Spleen (tissue), 11 donors: Measurements from ENCODE around the gene ACOX2. TPM values are rescaled to one million over a fixed set of nuclear protein-coding genes. Genes with fewer than 3 reads are reported as not detected.

Source experiments
- DNase-seq: peaks from one replicate; pipeline ENCODE4 v3.0.0-alpha.2; 2020
- H3K27ac ChIP-seq, 8 donors: fragments of 200-600 bp; sonication (generic) in 7 of 8; 1 replicate in 4 of 8; 2 replicates in 4 of 8; pipeline versions ENCODE4 v1.5.0 to v1.8.0; 2016 to 2021; ENCODE audit warnings: inconsistent platforms in 4 of 8, mild to moderate bottlenecking in 4 of 8, moderate library complexity in 1 of 8
- H3K27me3 ChIP-seq, 7 donors: fragments of 200-600 bp; sonication (generic) in 6 of 7; replicated peaks in 1 of 7; 1 replicate in 4 of 7; 2 replicates in 3 of 7; pipeline versions ENCODE4 v1.5.0 to v1.8.0; 2016 to 2021; ENCODE audit warnings: inconsistent platforms in 3 of 7, mild to moderate bottlenecking in 1 of 7
- H3K36me3 ChIP-seq, 6 donors: fragments of 200-600 bp; sonication (generic) in 5 of 6; 1 replicate in 4 of 6; 2 replicates in 2 of 6; pipeline versions ENCODE4 v1.5.0 to v1.8.0; 2016 to 2021; ENCODE audit warnings: inconsistent platforms in 2 of 6
- H3K4me1 ChIP-seq, 6 donors: fragments of 200-600 bp; sonication (generic) in 5 of 6; 1 replicate in 3 of 6; 2 replicates in 3 of 6; pipeline versions ENCODE4 v1.5.0 to v1.8.0; 2016 to 2021; ENCODE audit warnings: inconsistent platforms in 3 of 6
- H3K4me3 ChIP-seq, 8 donors: fragments of 200-600 bp; sonication (generic) in 7 of 8; 1 replicate in 4 of 8; 2 replicates in 4 of 8; pipeline versions ENCODE4 v1.5.0 to v1.8.0; 2016 to 2021; ENCODE audit warnings: inconsistent platforms in 4 of 8, mild to moderate bottlenecking in 4 of 8, moderate library complexity in 2 of 8
- H3K9me3 ChIP-seq, 8 donors: fragments of 200-600 bp; sonication (generic) in 7 of 8; 1 replicate in 4 of 8; 2 replicates in 4 of 8; pipeline versions ENCODE4 v1.5.0 to v1.8.0; 2016 to 2021; ENCODE audit warnings: inconsistent platforms in 4 of 8
- CTCF ChIP-seq, 11 experiments: fragments of 200-600 bp in 7 of 11; fragments of 450-650 bp in 4 of 11; sonication (generic) in 4 of 11; IDR thresholded peaks in 8 of 11; conservative IDR thresholded peaks in 3 of 11; 1 replicate in 7 of 11; 2 replicates in 4 of 11; pipeline versions ENCODE4 v1.4.0 to v1.8.0; 2016 to 2021; ENCODE audit warnings: antibody characterized with exemption in 11 of 11, inconsistent platforms in 4 of 11, mild to moderate bottlenecking in 1 of 11
- POLR2A ChIP-seq, 3 donors: fragments of 450-650 bp; IDR thresholded peaks; one replicate each; pipeline ENCODE4 v1.5.1; 2017; ENCODE audit warnings: antibody characterized with exemption in 3 of 3, mild to moderate bottlenecking in 1 of 3
- POLR2AphosphoS5 ChIP-seq, 3 donors: sonication (generic); formaldehyde crosslinking; IDR thresholded peaks; one replicate each; pipeline ENCODE4 v1.5.1; 2017; ENCODE audit warnings: antibody characterized with exemption in 3 of 3
- WGBS, 5 donors: extraction: QIAGEN DNeasy Blood & Tissue Kit in 3 of 5; methylation state at CpG; one replicate each; pipeline versions ENCODE4 v1.1.5 to v1.1.7; 2013 to 2018; 5-methylcytosine and 5-hydroxymethylcytosine counted together
- intact Hi-C: fragments of 100-400 bp; cut with DNase I; formaldehyde crosslinking; loops from one replicate; pipeline ENCODE4 v1.15.0; 2023; ENCODE audit warnings: low total_unique reads
- polyA plus RNA-seq, 3 donors: library from polyadenylated mRNA; stranded (reverse); fragments of 200-250 nt; gene quantifications; one replicate each; pipeline ENCODE4 v1.2.1, GENCODE V29; 2013
- total RNA-seq, 7 donors: library from RNA; depleted of rRNA in 3 of 7; stranded (reverse); fragments of >200 nt in 3 of 7; fragmentation: NEBNext Ultra II Directional in 4 of 7; extraction: Animal tissue kit (Norgen Biotek cat#: 25700) in 4 of 7; gene quantifications; one replicate each; pipeline versions ENCODE4 v1.1.0 to v1.2.1, GENCODE V29; 2016 to 2021
- donor health status: healthy with polysubstance abuse.
- donor health status: DM: no; HTN: no; CAD: no; lungs with moderate emphysema.
- donor health status: DM: no; HTN: no; CAD: no.
- donor health status: Bipolar disorder and iron deficiency.
- donor health status: healthy.
- donor health status: DM: no; HTN: no; CAD: no.
- donor health status: DM: yes; HTN: yes; CAD: no.

ACOX2 gene
- total and polyA plus RNA-seq, 10 donors = 1.3 to 11.5 (median 5.0) TPM

- peak within 1 kb of the TSS in 4 of 8 donors; percentile 14 to 50 (median 30) for H3K4me3 ChIP-seq
- H3K36me3 ChIP-seq = no peaks in the 10 kb centered on the region
- TF ChIP-seq CTCF (IDR thresholded peaks at IDR 0.05 in 8 of 11, conservative IDR thresholded peaks at IDR 0.05 in 3 of 11) = peak in 2 of 11 experiments; percentile 10 to 16
- peak in 2 of 3 donors; percentile 53 to 58 for TF ChIP-seq POLR2AphosphoS5 (IDR thresholded peaks at IDR 0.05)
- no peak for TF ChIP-seq POLR2A (IDR thresholded peaks at IDR 0.05)
- peak within 1 kb of the TSS in 5 of 8 donors; percentile 48 to 72 (median 68) for H3K27ac ChIP-seq
- no peaks in the 10 kb centered on the region for H3K9me3 ChIP-seq
- no peaks in the 10 kb centered on the region for H3K27me3 ChIP-seq
- peak; percentile 30 for DNase-seq
- H3K4me1 ChIP-seq = peaks cover 13 to 54% (median 24%) of the 10 kb centered on the region in 6 donors
- intact Hi-C loops = no loop called here
- WGBS, 5 donors = 35 to 42% (median 38%) methylated on average over 12 of the region's 12 CpGs
Measured at GRCh38 chr3:58577269-58577821, 40.4 kb upstream of the ACOX2 start, which contains the start of gene FAM107A. Gene FAM107A (minus strand): TSS chr3:58577391. CDS start chr3:58569860, 7,531 bp downstream.

- Histone ChIP-seq H3K27me3 (no peaks in the 10 kb centered on the region), H3K27ac (peak overlapping the region in 5 of 8 donors; percentile 48 to 72 (median 68)), H3K9me3 (no peaks in the 10 kb centered on the region), H3K36me3 (no peaks in the 10 kb centered on the region), H3K4me1 (peaks cover 13 to 54% (median 24%) of the 10 kb centered on the region in 6 donors), H3K4me3 (peak overlapping the region in 4 of 8 donors; percentile 14 to 50 (median 30))
- no peak for DNase-seq
- intact Hi-C loops = no loop called here
- TF ChIP-seq POLR2AphosphoS5 (IDR thresholded peaks at IDR 0.05) = no peak
- 59 to 75% (median 63%) methylated on average over 6 of the region's 6 CpGs for WGBS, 5 donors
Measured at GRCh38 chr3:58576716-58577115, 39.7 kb upstream of the ACOX2 start.

- Histone ChIP-seq H3K9me3 (no peaks in the 10 kb centered on the region), H3K36me3 (no peaks in the 10 kb centered on the region), H3K27ac (peak overlapping the region in 5 of 8 donors; percentile 48 to 72 (median 68)), H3K27me3 (no peaks in the 10 kb centered on the region), H3K4me3 (peak overlapping the region in 4 of 8 donors; percentile 14 to 50 (median 30)), H3K4me1 (peaks cover 13 to 54% (median 24%) of the 10 kb centered on the region in 6 donors)
- WGBS, 5 donors = 28 to 41% (median 38%) methylated on average over 7 to 8 of the region's 8 CpGs
- TF ChIP-seq POLR2AphosphoS5 (IDR thresholded peaks at IDR 0.05) (no peak), POLR2A (IDR thresholded peaks at IDR 0.05) (no peak)
- DNase-seq = peak; percentile 47
- intact Hi-C loops = no loop called here
Measured at GRCh38 chr3:58575971-58576652, 39.1 kb upstream of the ACOX2 start.

- intact Hi-C loops = no loop called here
- Histone ChIP-seq H3K36me3 (no peaks in the 10 kb centered on the region), H3K4me3 (no peak overlapping the region), H3K27ac (no peak overlapping the region), H3K4me1 (peaks cover 13 to 54% (median 24%) of the 10 kb centered on the region in 6 donors), H3K27me3 (no peaks in the 10 kb centered on the region), H3K9me3 (no peaks in the 10 kb centered on the region)
- WGBS, 5 donors = 90 to 95% (median 93%) methylated on average over 4 of the region's 4 CpGs
- TF ChIP-seq POLR2AphosphoS5 (IDR thresholded peaks at IDR 0.05) (no peak), CTCF (IDR thresholded peaks at IDR 0.05 in 8 of 11, conservative IDR thresholded peaks at IDR 0.05 in 3 of 11) (no peak), POLR2A (IDR thresholded peaks at IDR 0.05) (no peak)
- no peak for DNase-seq
Measured at GRCh38 chr3:58574682-58575081, 37.7 kb upstream of the ACOX2 start.

- WGBS, 5 donors = 81 to 94% (median 83%) methylated on average over 3 of the region's 3 CpGs
- peaks cover 14 to 60% (median 25%) of the 10 kb centered on the region in 6 donors for H3K4me1 ChIP-seq
- no peak for DNase-seq
- H3K36me3 ChIP-seq = peaks cover 0 to 4% (median 0%) of the 10 kb centered on the region in 6 donors
- H3K27me3 ChIP-seq = no peaks in the 10 kb centered on the region
- TF ChIP-seq POLR2AphosphoS5 (IDR thresholded peaks at IDR 0.05) = no peak
- no peak for TF ChIP-seq CTCF (IDR thresholded peaks at IDR 0.05 in 8 of 11, conservative IDR thresholded peaks at IDR 0.05 in 3 of 11)
- no peak for TF ChIP-seq POLR2A (IDR thresholded peaks at IDR 0.05)
- intact Hi-C loops = no loop called here
- no peak overlapping the region for H3K4me3 ChIP-seq
- no peak overlapping the region for H3K27ac ChIP-seq
- H3K9me3 ChIP-seq = no peaks in the 10 kb centered on the region
Measured at GRCh38 chr3:58574106-58574505, 37.1 kb upstream of the ACOX2 start.
